GM23338 (cell line): ENCODE results near the gene NXN. TPM values are rescaled to one million over a fixed set of nuclear protein-coding genes. Genes with fewer than 3 reads are reported as not detected.

Source experiments
- ATAC-seq: fragments of 200-7000 bp; cut with Tn5 transposase; 3 replicates; pipeline ENCODE4 v1.9.1; 2020
- DNase-seq: peaks from one replicate; pipeline ENCODE4 v3.0.0-alpha.2; 2015; ENCODE audit warnings: low spot score
- H2AFZ ChIP-seq: fragments of 200-600 bp; sonication (generic); 2 replicates; pipeline ENCODE4 v1.8.0; 2016; ENCODE audit warnings: antibody characterized with exemption, mild to moderate bottlenecking, moderate library complexity
- H3F3A ChIP-seq: fragments of 200-600 bp; sonication (generic); replicated peaks from 2 replicates; pipeline ENCODE4 v1.8.0; 2017; ENCODE audit warnings: antibody characterized with exemption, mixed run types, low read depth
- H3K27ac ChIP-seq: fragments of 200-600 bp; sonication (generic); 2 replicates; pipeline ENCODE4 v1.6.1; 2016; ENCODE audit warnings: low read depth
- H3K27me3 ChIP-seq: fragments of 200-600 bp; sonication (generic); 2 replicates; pipeline ENCODE4 v1.8.0; 2016; ENCODE audit warnings: mild to moderate bottlenecking, mixed run types, moderate library complexity; ENCODE audit not compliant: insufficient read depth
- H3K36me3 ChIP-seq: fragments of 200-600 bp; sonication (generic); 2 replicates; pipeline ENCODE4 v1.8.0; 2016; ENCODE audit warnings: mild to moderate bottlenecking; ENCODE audit not compliant: insufficient read depth
- H3K4me1 ChIP-seq: fragments of 200-600 bp; sonication (generic); 2 replicates; pipeline ENCODE4 v1.8.0; 2016; ENCODE audit warnings: mild to moderate bottlenecking, moderate library complexity; ENCODE audit not compliant: insufficient read depth
- H3K4me2 ChIP-seq: fragments of 200-600 bp; sonication (generic); 2 replicates; pipeline ENCODE4 v1.7.1; 2017; ENCODE audit warnings: mixed run types
- H3K4me3 ChIP-seq: fragments of 200-600 bp; sonication (generic); 2 replicates; pipeline ENCODE4 v1.6.1; 2016; ENCODE audit warnings: mixed run types
- H3K79me2 ChIP-seq: fragments of 200-600 bp; sonication (generic); replicated peaks from 2 replicates; pipeline ENCODE4 v1.8.0; 2017; ENCODE audit warnings: mild to moderate bottlenecking; ENCODE audit not compliant: insufficient read depth
- H3K9me2 ChIP-seq: fragments of 200-600 bp; sonication (generic); 2 replicates; pipeline ENCODE4 v1.8.0; 2017; ENCODE audit not compliant: insufficient read depth
- H4K20me1 ChIP-seq: fragments of 200-600 bp; sonication (generic); replicated peaks from 2 replicates; pipeline ENCODE4 v1.8.0; 2017; ENCODE audit warnings: mild to moderate bottlenecking; ENCODE audit not compliant: insufficient read depth
- H3K27ac Mint-ChIP-seq: 2 replicates; pipeline ENCODE4 v1.8.0; 2020; ENCODE audit warnings: inconsistent platforms, mild to moderate bottlenecking, moderate library complexity, mixed read lengths
- H3K27me3 Mint-ChIP-seq: 3 replicates; pipeline ENCODE4 v1.8.0; 2022; ENCODE audit warnings: low read depth, mild to moderate bottlenecking, moderate library complexity, mixed read lengths, inconsistent platforms; ENCODE audit not compliant: insufficient read depth, poor library complexity
- H3K36me3 Mint-ChIP-seq: 3 replicates; pipeline ENCODE4 v1.8.0; 2021; ENCODE audit warnings: low read depth, mild to moderate bottlenecking, inconsistent platforms, moderate library complexity, mixed read lengths
- H3K4me1 Mint-ChIP-seq: 3 replicates; pipeline ENCODE4 v1.8.0; 2020; ENCODE audit warnings: mild to moderate bottlenecking, inconsistent platforms, mixed read lengths
- H3K4me3 Mint-ChIP-seq: 3 replicates; pipeline ENCODE4 v1.8.0; 2021; ENCODE audit warnings: moderate library complexity, mild to moderate bottlenecking, inconsistent platforms, mixed read lengths
- H3K9me3 Mint-ChIP-seq: 3 replicates; pipeline ENCODE4 v1.8.0; 2020; ENCODE audit warnings: moderate library complexity, mild to moderate bottlenecking, inconsistent platforms, mixed read lengths
- CREB1 ChIP-seq: fragments of 250-450 bp; sonication (Bioruptor Pico); IDR thresholded peaks from 2 replicates; pipeline ENCODE4 v1.5.0; 2020; ENCODE audit warnings: low read depth, mild to moderate bottlenecking, moderate library complexity
- CTCF ChIP-seq, 2 experiments: fragments of 200-600 bp in 1 of 2; sonication (generic) in 1 of 2; conservative IDR thresholded peaks; 2 replicates each; pipeline versions ENCODE4 v1.5.1 to v1.6.1; 2016 to 2017; ENCODE audit warnings: antibody characterized with exemption in 2 of 2, low read depth in 2 of 2, mild to moderate bottlenecking in 2 of 2, moderate library complexity in 1 of 2
- ETS1 ChIP-seq: IDR thresholded peaks from 2 replicates; pipeline ENCODE4 v1.6.1; 2016; ENCODE audit warnings: antibody characterized with exemption
- EZH2 ChIP-seq: fragments of 200-600 bp; sonication (generic); IDR thresholded peaks from one replicate; pipeline ENCODE4 v1.8.0; 2017; ENCODE audit warnings: antibody characterized with exemption, mild to moderate bottlenecking, low read depth; ENCODE audit not compliant: unreplicated experiment
- EZH2phosphoT487 ChIP-seq: fragments of 200-600 bp; sonication (generic); IDR thresholded peaks from one replicate; pipeline ENCODE4 v1.8.1; 2018; ENCODE audit warnings: antibody characterized with exemption; ENCODE audit not compliant: unreplicated experiment
- JUNB ChIP-seq: IDR thresholded peaks from one replicate; pipeline ENCODE4 v1.6.1; 2016; ENCODE audit warnings: antibody characterized with exemption; ENCODE audit not compliant: unreplicated experiment
- NANOG ChIP-seq: IDR thresholded peaks from 2 replicates; pipeline ENCODE4 v1.6.1; 2016; ENCODE audit warnings: antibody characterized with exemption, borderline replicate concordance
- POLR2AphosphoS5 ChIP-seq: IDR thresholded peaks from 2 replicates; pipeline ENCODE4 v1.6.1; 2016; ENCODE audit warnings: antibody characterized with exemption, low read depth
- REST ChIP-seq: IDR thresholded peaks from one replicate; pipeline ENCODE4 v1.6.1; 2018; ENCODE audit warnings: antibody characterized with exemption; ENCODE audit not compliant: unreplicated experiment
- STAT1 ChIP-seq: IDR thresholded peaks from one replicate; pipeline ENCODE4 v1.6.1; 2016; ENCODE audit warnings: antibody characterized with exemption; ENCODE audit not compliant: unreplicated experiment
- ZNF114 ChIP-seq: fragments of 250-450 bp; sonication (Bioruptor Pico); IDR thresholded peaks from 2 replicates; pipeline ENCODE4 v1.5.0; 2020; ENCODE audit warnings: mild to moderate bottlenecking, moderate library complexity
- ZNF331 ChIP-seq: fragments of 250-450 bp; sonication (Bioruptor Pico); IDR thresholded peaks from 2 replicates; pipeline ENCODE4 v1.5.0; 2020; ENCODE audit warnings: low read depth, mild to moderate bottlenecking, moderate library complexity
- ZNF462 ChIP-seq: fragments of 250-450 bp; sonication (Bioruptor Pico); IDR thresholded peaks from 2 replicates; pipeline ENCODE4 v1.5.0; 2020; ENCODE audit warnings: mild to moderate bottlenecking, moderate library complexity
- polyA plus RNA-seq: library from polyadenylated mRNA; unstranded; fragments of >200 nt; fragmentation: Nextera tagmentation; extraction: Ambion mirVana; gene quantifications from 2 replicates; pipeline ENCODE4 v1.2.1, GENCODE V29; 2016
- total RNA-seq: library from RNA; depleted of rRNA; stranded (reverse); fragments of >200 nt; shearing (Covaris generic); gene quantifications from 2 replicates; pipeline ENCODE4 v1.2.3, GENCODE V29; 2014

Gene NXN
- total and polyA plus RNA-seq, 2 experiments from 2014 or later, result 31.8 to 105 TPM

GRCh38 chr17:1012823-1013728 is 33.5 kb upstream of the NXN start:
- H3K9me3 Mint-ChIP-seq, result no peaks in the 10 kb centered on the region; the same call in 2 of the 3 replicates
- TF ChIP-seq STAT1 (no peak), NANOG (no peak), ETS1 (no peak), JUNB (no peak), POLR2AphosphoS5 (no peak), ZNF114 (CRISPR knock-in tag) (no peak), CREB1 (CRISPR knock-in tag) (no peak), REST (no peak), ZNF462 (CRISPR knock-in tag) (no peak), EZH2 (no peak), EZH2phosphoT487 (no peak), CTCF (conservative IDR thresholded peaks at IDR 0.05; ENCODE audit: low read depth in 2 of 2) (no peak), ZNF331 (CRISPR knock-in tag) (no peak)
- H3K4me3 ChIP-seq, result no peak overlapping the region
- H3K36me3 ChIP-seq, result no peaks in the 10 kb centered on the region
- no peak overlapping the region for H3K27ac Mint-ChIP-seq
- no peak overlapping the region for H3K4me3 Mint-ChIP-seq
- no peaks in the 10 kb centered on the region for H3K9me2 ChIP-seq
- no peaks in the 10 kb centered on the region for H3K79me2 ChIP-seq
- H3K27me3 Mint-ChIP-seq, result peaks cover 6% of the 10 kb centered on the region
- no peak for ATAC-seq
- H3K27ac ChIP-seq, result no peak overlapping the region
- H3K36me3 Mint-ChIP-seq, result 0 out of 3 replicates have a peak, but pooled peaks cover under 1% of the 10 kb centered on the region
- no peak overlapping the region for H3K4me2 ChIP-seq
- H3F3A ChIP-seq, result no peaks in the 10 kb centered on the region
- H3K4me1 ChIP-seq, result no peaks in the 10 kb centered on the region
- no peaks in the 10 kb centered on the region for H3K27me3 ChIP-seq
- DNase-seq, result no peak
- H4K20me1 ChIP-seq, result no peaks in the 10 kb centered on the region; the same call in 1 of the 2 replicates
- H2AFZ ChIP-seq, result no peak overlapping the region
- H3K4me1 Mint-ChIP-seq, result no peaks in the 10 kb centered on the region
